ENCODE results near the gene CYP1A2.

The CYP1A2 gene

GRCh38 chr15:74754593-74755215 lies 6.1 kb downstream of the CYP1A2 start:
- H3K4me3 ChIP-seq (replicated peaks; ENCODE audit: low read depth, low read length), result no peak overlapping the region
- DNase-seq (ENCODE audit: low read depth), result no peak
- TF ChIP-seq CTCF (IDR thresholded peaks at IDR 0.05; ENCODE audit: low read length, missing control alignments), result no peak

- no peak for TF ChIP-seq CTCF (IDR thresholded peaks at IDR 0.05; ENCODE audit: low read length, missing control alignments)
- no peak overlapping the region for H3K4me3 ChIP-seq (replicated peaks; ENCODE audit: low read depth, low read length)
- DNase-seq (ENCODE audit: low read depth), result no peak
Measured at GRCh38 chr15:74758736-74759135, 10.1 kb downstream of the CYP1A2 start.

- no peak for TF ChIP-seq CTCF (IDR thresholded peaks at IDR 0.05; ENCODE audit: low read length, missing control alignments)
- no peak overlapping the region for H3K4me3 ChIP-seq (replicated peaks; ENCODE audit: low read depth, low read length)
- DNase-seq (ENCODE audit: low read depth), result no peak
Measured at GRCh38 chr15:74762791-74763150, 14.1 kb downstream of the CYP1A2 start.

- no peak for DNase-seq (ENCODE audit: low read depth)
- TF ChIP-seq CTCF (IDR thresholded peaks at IDR 0.05; ENCODE audit: low read length, missing control alignments), result no peak
- no peak overlapping the region for H3K4me3 ChIP-seq (replicated peaks; ENCODE audit: low read depth, low read length)
Measured at GRCh38 chr15:74763416-74763815, 14.8 kb downstream of the CYP1A2 start.

GRCh38 chr15:74767167-74768098 lies 18.8 kb downstream of the CYP1A2 start:
- no peak for DNase-seq (ENCODE audit: low read depth)
- TF ChIP-seq CTCF (IDR thresholded peaks at IDR 0.05; ENCODE audit: low read length, missing control alignments), result no peak
- no peak overlapping the region for H3K4me3 ChIP-seq (replicated peaks; ENCODE audit: low read depth, low read length)

- DNase-seq (ENCODE audit: low read depth), result no peak
- no peak for TF ChIP-seq CTCF (IDR thresholded peaks at IDR 0.05; ENCODE audit: low read length, missing control alignments)
- H3K4me3 ChIP-seq (replicated peaks; ENCODE audit: low read depth, low read length), result no peak overlapping the region
Measured at GRCh38 chr15:74768099-74768770, 19.6 kb downstream of the CYP1A2 start.
